Activated T-cell treated with anti-CD3 and anti-CD28 coated beads for 1 hour (primary cell): ENCODE results near the gene MARS2.
A peak's percentile ranks its signal among the peaks of the same experiment; 100 is the strongest.
"Not testable (repeated sequence)": the region's sequence is repeated elsewhere in the genome, so short reads cannot be mapped to it uniquely, and the experiment has no call there.

Experiments
- DNase-seq: peaks from one replicate; pipeline ENCODE4 v3.0.0-alpha.2; 2020; ENCODE audit warnings: low read depth

MARS2 gene

DNA sequence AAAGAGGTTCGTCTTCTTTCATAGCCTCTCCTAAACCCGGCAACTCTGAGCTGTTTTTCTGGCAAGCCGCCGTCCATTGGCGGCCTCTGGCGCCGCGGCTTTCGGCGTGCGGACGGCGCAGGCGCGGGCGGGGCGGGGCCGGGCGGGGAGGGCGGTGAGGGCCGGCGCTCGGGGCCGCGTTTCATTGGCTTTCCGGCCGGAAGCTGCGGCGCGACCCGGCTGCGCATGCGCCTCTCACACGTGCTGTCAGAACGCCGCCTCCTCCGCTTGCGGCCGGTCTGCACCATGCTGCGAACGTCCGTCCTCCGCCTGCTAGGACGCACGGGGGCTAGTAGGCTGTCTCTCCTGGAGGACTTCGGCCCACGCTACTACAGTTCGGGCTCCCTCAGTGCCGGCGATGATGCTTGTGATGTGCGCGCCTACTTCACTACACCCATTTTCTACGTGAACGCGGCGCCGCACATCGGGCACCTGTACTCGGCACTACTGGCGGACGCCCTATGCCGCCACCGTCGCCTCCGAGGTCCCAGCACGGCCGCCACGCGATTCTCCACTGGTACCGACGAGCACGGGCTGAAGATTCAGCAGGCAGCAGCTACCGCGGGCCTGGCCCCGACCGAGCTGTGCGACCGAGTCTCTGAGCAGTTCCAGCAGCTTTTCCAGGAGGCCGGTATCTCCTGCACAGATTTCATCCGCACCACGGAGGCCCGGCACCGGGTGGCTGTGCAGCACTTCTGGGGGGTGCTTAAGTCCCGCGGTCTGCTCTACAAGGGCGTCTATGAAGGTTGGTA lies at the start of gene MARS2:
MARS2 (plus strand) TSS at position 249 of the 791 bp plus-strand sequence; CDS start at position 286, 37 bp downstream.
- peak; percentile 87 for DNase-seq

GRCh38 chr2:197657562-197657961 lies 47.6 kb upstream of the MARS2 start:
- DNase-seq, result no peak

DNA sequence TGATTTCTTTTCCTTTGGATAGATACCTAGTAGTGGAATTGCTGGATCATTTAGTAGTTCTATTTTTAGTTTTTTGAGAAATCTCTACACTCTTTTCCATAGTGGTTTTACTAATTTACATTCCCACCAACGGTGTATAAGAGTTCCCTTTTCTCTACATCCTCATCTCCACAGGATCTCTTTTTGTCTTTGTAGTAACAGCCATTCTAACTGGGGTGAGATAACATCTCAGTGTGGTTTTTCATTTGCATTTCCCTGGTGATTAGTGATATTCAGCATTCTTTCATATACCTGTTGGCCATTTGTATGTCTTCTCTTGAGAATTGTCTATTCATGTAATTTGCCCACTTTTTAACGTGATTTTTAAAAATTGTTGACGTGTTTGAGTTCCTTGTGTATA lies 43.5 kb upstream of the MARS2 start:
- DNase-seq, result no peak

GRCh38 chr2:197666277-197666676 lies 38.9 kb upstream of the MARS2 start:
- no peak for DNase-seq

DNA sequence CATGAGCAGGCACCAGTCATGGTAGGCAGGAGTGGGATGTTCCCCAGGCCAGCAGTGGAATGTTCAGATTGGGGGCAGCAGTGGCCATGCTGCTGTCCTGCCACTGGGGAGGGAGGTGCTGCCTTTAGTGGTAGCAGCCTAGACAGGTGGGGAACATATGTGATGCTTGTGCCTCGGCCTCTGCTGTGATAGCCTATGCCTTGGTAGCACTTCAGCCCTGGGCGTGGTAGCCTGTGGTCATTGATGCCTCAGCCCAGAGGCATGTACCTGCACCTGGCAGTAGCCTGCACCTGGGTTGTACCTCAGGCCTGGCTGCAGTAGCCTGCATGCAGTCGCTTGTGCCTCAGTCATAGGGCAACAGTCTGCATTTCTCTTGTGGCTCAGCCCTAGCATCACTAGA lies 36.9 kb upstream of the MARS2 start:
- no peak for DNase-seq

DNA sequence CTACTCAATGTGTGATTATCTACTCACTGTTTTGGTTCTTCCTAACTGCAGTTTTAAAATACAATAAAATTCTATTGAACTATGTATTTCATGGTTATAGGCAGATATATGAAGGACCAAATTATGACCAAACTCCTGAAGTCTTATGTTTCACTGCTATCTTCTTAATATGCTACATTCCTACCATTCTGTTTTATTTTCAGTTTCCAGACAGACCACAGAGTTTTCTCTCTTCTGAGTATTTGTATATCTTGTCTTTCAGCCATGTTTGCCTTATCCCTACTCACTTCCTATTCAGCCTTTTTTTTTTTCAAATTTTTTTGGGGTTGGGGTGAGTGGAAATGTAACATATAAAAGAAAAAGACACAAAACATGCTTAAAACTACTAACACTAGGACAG lies 36.1 kb upstream of the MARS2 start:
- no peak for DNase-seq

GRCh38 chr2:197672371-197672893 lies 32.7 kb upstream of the MARS2 start:
- no peak for DNase-seq

- DNase-seq, result no peak
Observed at GRCh38 chr2:197673106-197673505, 32.1 kb upstream of the MARS2 start.

- no peak for DNase-seq
Observed at GRCh38 chr2:197673606-197674005, 31.6 kb upstream of the MARS2 start.

DNA sequence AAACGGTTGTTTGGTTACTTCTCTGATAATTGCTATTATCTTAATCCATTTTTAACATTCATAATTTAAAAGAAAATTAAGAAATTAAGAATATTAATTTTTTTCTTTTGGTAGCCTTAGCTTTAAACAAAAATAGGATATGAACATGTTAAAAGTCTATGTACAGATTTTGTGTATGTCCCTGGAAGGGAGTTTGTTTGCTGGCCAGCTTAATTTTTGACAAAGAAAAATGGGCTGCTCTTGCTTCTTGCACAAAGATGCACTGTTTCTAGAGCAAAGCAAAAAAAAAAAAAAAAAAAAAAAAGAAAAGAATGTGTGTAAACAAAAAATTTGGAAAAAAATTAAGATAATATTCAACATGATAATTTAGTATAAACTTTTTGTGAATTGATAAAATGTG lies 31.1 kb upstream of the MARS2 start:
- DNase-seq, result no peak

DNA sequence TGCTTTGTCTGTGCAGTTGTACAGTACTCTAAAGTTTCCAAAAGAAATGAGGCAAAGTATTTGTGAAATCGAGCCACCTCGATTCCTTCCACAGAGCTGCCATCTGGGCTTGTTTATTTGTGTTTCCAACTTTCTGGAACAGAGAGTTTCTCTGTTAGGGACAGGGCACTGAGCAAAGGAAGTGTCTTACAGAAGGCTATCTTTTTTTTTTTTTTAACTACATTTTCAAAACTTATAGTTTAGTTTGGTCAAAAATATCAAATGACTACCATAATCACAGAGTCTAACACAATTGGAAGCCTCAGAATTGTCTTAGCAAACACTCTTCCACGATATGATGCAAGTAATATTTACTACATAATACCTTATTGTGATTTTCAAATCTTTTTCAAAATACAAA lies 30.6 kb upstream of the MARS2 start:
- DNase-seq, result no peak

- DNase-seq, result no peak
Observed at GRCh38 chr2:197675246-197675645, 29.9 kb upstream of the MARS2 start, which contains the start of gene RFTN2. RFTN2 (minus strand) TSS chr2:197675587; CDS start chr2:197675458, 129 bp downstream.

DNA sequence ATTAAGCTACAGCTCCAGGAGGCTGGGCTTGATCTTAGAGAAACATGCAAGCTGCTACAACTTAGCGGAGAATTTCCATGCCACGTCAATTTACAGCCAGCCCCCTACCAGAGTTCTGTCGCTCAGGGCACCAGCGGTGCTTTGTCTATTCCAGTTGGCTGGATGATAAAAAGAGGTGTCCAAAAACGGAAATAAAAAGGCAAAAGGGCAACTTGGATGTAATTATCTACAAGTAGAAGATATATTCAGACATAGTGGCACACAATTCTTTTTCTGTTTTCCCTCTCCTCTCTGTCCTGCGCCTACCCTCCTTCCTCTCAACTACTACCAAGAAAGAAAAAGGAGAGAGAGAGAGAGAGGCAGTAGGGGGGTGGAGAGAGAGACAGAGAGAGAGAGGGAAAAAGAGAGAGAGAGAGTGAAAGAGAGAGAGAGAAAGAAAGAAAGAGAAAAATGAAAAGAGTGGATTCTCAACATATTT lies 29.4 kb upstream of the MARS2 start:
- DNase-seq, result no peak

GRCh38 chr2:197677056-197677455 lies 28.1 kb upstream of the MARS2 start:
- no peak for DNase-seq

DNA sequence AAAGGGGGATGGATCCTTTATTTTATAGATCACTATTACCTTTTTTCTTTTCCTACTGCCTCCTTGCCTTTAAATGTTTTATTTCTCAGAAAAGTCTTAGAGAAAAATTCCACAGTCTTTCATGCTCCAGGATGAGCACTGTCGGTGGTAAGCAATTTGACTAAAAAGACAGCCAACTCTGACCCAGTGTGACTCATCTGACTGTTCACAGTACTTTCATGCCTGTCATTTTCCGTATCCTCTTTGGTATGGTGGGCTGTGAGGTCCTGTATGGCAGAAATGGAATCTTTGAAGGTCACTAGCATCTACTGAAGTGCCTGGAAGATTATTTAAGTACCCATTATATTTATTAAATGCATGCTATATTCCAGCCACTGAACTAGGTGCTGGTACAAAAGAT lies 27.7 kb upstream of the MARS2 start:
- DNase-seq, result no peak

DNA sequence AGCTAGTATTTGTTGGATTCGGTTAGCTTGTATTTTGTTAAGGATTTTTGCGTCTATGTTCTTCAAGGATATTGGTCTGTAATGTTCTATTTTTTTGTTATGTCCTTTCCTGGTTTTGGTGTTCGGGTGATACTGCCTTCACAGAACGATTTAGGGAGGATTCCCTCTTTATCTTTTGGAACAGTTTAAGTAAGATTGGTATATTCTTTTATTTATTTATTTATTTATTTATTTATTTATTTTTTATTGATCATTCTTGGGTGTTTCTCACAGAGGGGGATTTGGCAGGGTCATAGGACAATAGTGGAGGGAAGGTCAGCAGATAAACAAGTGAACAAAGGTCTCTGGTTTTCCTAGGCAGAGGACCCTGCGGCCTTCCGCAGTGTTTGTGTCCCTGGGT lies 10.0 kb upstream of the MARS2 start:
- DNase-seq, result not testable (repeated sequence)

GRCh38 chr2:197695971-197696370 lies 9.2 kb upstream of the MARS2 start:
- DNase-seq, result not testable (repeated sequence)

GRCh38 chr2:197696571-197696970 lies 8.6 kb upstream of the MARS2 start:
- DNase-seq, result not testable (repeated sequence)

GRCh38 chr2:197699724-197700123 lies 5.4 kb upstream of the MARS2 start:
- not testable (repeated sequence) for DNase-seq

GRCh38 chr2:197700960-197701359 lies 4.2 kb upstream of the MARS2 start:
- DNase-seq, result no peak

DNA sequence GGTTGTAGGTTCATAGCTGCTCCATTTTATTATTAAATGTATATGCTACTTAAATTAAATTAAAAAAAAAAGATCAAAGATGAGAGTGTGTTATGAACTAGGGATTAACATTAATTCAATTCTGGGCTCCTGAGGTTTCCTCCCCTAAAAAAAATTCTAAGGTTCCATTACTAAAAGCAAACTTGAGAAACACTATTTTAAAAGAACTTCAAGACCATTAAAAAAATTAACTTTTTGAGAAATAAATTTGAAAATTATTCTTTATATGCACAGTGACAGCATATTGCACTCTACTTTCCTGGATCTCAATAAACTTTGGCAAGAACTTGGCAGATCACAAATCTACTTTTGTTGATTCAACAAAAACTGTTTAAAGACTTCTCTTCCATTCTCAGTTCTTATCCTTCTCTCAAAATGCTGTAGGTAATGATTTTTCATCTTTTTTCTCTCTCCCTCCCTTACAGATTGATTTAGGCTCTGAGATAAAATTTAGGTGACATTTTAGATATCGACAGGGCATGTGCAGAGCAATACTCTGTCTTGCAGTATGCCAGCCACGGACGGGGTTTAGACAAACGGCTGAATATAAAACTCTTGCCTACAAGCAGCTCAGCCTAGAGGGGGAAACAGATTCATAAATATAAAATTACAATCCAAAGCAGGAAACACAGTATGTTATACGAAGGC lies 592 bp upstream of the MARS2 start:
- no peak for DNase-seq

DNA sequence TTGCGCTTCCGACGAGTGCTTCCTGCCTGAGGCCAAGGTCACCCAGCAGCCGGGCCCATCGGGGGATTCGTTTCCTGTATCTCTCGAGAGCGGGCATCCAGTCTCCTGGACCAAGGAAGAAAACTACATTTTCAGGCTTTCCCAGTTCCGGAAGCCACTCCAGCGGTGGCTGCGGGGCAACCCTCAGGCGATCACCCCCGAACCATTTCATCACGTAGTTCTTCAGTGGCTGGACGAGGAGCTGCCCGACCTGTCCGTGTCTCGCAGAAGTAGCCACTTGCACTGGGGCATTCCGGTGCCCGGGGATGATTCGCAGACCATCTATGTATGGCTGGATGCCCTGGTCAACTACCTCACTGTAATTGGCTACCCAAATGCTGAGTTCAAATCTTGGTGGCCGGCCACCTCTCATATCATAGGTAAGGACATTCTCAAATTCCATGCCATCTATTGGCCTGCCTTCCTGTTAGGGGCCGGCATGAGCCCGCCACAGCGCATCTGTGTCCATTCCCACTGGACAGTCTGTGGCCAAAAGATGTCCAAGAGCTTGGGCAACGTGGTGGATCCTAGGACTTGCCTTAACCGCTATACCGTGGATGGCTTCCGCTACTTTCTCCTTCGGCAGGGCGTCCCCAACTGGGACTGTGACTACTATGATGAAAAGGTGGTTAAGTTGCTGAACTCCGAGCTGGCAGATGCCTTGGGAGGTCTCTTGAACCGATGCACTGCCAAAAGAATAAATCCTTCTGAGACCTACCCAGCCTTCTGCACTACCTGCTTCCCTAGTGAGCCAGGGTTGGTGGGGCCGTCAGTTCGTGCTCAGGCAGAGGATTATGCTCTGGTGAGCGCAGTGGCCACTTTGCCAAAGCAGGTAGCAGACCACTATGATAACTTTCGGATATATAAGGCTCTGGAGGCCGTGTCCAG lies 1.0 kb downstream of the MARS2 start:
- DNase-seq, result no peak
